Hepatocyte (in vitro differentiated cells): Measurements from ENCODE around the gene ITPRID1. TPM values are rescaled to one million over a fixed set of nuclear protein-coding genes. Genes with fewer than 3 reads are reported as not detected.
"Not testable (repeated sequence)": the region's sequence is repeated elsewhere in the genome, so short reads cannot be mapped to it uniquely, and the experiment has no call there.

Experiments
- DNase-seq: peaks from one replicate; pipeline ENCODE4 v3.0.0-alpha.2; 2016; ENCODE audit warnings: low spot score
- H2AFZ ChIP-seq: fragments of 200-600 bp; sonication (generic); 2 replicates; pipeline ENCODE4 v1.6.0; 2016; ENCODE audit warnings: antibody characterized with exemption, mild to moderate bottlenecking
- H3K27ac ChIP-seq: fragments of 200-600 bp; sonication (generic); 2 replicates; pipeline ENCODE4 v1.5.1; 2016; ENCODE audit warnings: mild to moderate bottlenecking
- H3K27me3 ChIP-seq: fragments of 200-600 bp; sonication (generic); 2 replicates; pipeline ENCODE4 v1.6.1; 2016
- H3K36me3 ChIP-seq: fragments of 200-600 bp; sonication (generic); replicated peaks from 2 replicates; pipeline ENCODE4 v1.5.1; 2016; ENCODE audit warnings: low read depth; ENCODE audit not compliant: insufficient read depth
- H3K4me1 ChIP-seq: fragments of 200-600 bp; sonication (generic); 2 replicates; pipeline ENCODE4 v1.5.1; 2016; ENCODE audit warnings: mild to moderate bottlenecking, moderate library complexity; ENCODE audit not compliant: insufficient read depth
- H3K4me2 ChIP-seq: fragments of 200-600 bp; sonication (generic); 2 replicates; pipeline ENCODE4 v1.6.0; 2016
- H3K4me3 ChIP-seq: fragments of 200-600 bp; sonication (generic); 2 replicates; pipeline ENCODE4 v1.5.1; 2016; ENCODE audit warnings: mild to moderate bottlenecking
- H3K79me2 ChIP-seq: fragments of 200-600 bp; sonication (generic); 2 replicates; pipeline ENCODE4 v1.6.0; 2017; ENCODE audit warnings: mild to moderate bottlenecking
- H3K9me2 ChIP-seq: fragments of 200-600 bp; sonication (generic); replicated peaks from 2 replicates; pipeline ENCODE4 v1.6.0; 2017; ENCODE audit warnings: mild to moderate bottlenecking; ENCODE audit not compliant: insufficient read depth
- H3K9me3 ChIP-seq: fragments of 200-600 bp; sonication (generic); 2 replicates; pipeline ENCODE4 v1.5.1; 2016; ENCODE audit warnings: low read depth, mild to moderate bottlenecking
- H4K20me1 ChIP-seq: fragments of 200-600 bp; sonication (generic); 2 replicates; pipeline ENCODE4 v1.6.0; 2016; ENCODE audit warnings: mild to moderate bottlenecking; ENCODE audit not compliant: insufficient read depth, poor library complexity, severe bottlenecking
- EZH2 ChIP-seq: fragments of 200-600 bp; sonication (generic); IDR thresholded peaks from 2 replicates; pipeline ENCODE4 v1.6.1; 2016; ENCODE audit warnings: antibody characterized with exemption, mild to moderate bottlenecking, borderline replicate concordance
- EZH2phosphoT487 ChIP-seq: fragments of 200-600 bp; sonication (generic); IDR thresholded peaks from one replicate; pipeline ENCODE4 v1.6.1; 2018; ENCODE audit warnings: antibody characterized with exemption, mild to moderate bottlenecking, low read depth, moderate library complexity; ENCODE audit not compliant: unreplicated experiment, severe bottlenecking
- WGBS: methylation state at CpG from one replicate; pipeline ENCODE4 v1.1.6; 2016; ENCODE audit warnings: low lambda C conversion rate; ENCODE audit errors: missing lambda C conversion rate; 5-methylcytosine and 5-hydroxymethylcytosine counted together
- polyA plus RNA-seq: library from polyadenylated mRNA; unstranded; fragments of >200 nt; fragmentation: Nextera tagmentation; extraction: Ambion mirVana; gene quantifications from 2 replicates; pipeline ENCODE4 v1.2.1, GENCODE V29; 2016
- total RNA-seq: library from RNA; depleted of rRNA; stranded (reverse); fragments of >200 nt; gene quantifications from 2 replicates; pipeline ENCODE4 v1.2.3, GENCODE V29; 2014
- TF ChIP-seq, protein P1 (sequence below): fragments of 200-600 bp; sonication (generic); IDR thresholded peaks from 2 replicates; pipeline ENCODE4 v1.5.1; 2016; ENCODE audit warnings: antibody characterized with exemption, mild to moderate bottlenecking; ENCODE audit not compliant: poor library complexity

Gene ITPRID1
- total and polyA plus RNA-seq, 2 experiments from 2014 or later, result 0.06 TPM; not detected in 1

DNA sequence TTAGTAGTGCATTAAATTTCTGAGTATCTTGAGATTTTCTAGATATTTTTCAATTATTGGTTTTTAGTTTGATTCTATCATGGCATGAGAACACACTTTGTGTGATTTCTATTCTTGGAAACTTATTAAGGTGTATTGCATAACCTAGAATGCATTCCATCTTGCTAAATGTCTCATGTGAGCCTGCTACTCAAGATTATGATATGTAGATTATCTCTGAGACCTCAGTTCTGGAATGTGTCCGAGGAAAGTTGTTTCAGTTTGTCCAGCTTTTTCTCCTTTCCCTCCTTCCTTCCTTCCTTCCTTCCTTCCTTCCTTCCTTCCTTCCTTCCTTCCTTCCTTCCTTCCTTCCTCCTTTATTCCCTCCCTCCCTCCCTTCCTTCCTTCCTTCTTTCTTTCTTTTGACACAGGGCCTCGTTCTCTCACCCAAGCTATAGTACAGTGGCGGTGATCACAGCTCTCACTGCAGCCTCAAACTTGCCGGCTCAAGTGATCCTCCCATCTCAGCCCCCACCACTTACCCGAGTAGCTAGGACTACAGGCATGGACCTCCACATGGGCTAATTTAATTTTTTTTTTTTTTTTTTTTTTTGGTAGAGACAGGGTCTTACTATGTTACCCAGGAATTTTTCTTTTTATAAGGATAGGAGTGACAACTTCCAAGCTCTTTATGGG is 7.6 kb downstream of the ITPRID1 start:
- H3K4me1 ChIP-seq, result no peaks in the 10 kb centered on the region
- H4K20me1 ChIP-seq, result no peaks in the 10 kb centered on the region
- DNase-seq, result no peak
- no peak overlapping the region for H2AFZ ChIP-seq
- H3K4me3 ChIP-seq, result no peak overlapping the region
- H3K4me2 ChIP-seq, result no peak overlapping the region
- TF ChIP-seq EZH2phosphoT487 (no peak), EZH2 (no peak)
- TF ChIP-seq, protein P1, sequence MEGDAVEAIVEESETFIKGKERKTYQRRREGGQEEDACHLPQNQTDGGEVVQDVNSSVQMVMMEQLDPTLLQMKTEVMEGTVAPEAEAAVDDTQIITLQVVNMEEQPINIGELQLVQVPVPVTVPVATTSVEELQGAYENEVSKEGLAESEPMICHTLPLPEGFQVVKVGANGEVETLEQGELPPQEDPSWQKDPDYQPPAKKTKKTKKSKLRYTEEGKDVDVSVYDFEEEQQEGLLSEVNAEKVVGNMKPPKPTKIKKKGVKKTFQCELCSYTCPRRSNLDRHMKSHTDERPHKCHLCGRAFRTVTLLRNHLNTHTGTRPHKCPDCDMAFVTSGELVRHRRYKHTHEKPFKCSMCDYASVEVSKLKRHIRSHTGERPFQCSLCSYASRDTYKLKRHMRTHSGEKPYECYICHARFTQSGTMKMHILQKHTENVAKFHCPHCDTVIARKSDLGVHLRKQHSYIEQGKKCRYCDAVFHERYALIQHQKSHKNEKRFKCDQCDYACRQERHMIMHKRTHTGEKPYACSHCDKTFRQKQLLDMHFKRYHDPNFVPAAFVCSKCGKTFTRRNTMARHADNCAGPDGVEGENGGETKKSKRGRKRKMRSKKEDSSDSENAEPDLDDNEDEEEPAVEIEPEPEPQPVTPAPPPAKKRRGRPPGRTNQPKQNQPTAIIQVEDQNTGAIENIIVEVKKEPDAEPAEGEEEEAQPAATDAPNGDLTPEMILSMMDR, result no peak
- H3K27ac ChIP-seq, result no peak overlapping the region
- H3K9me3 ChIP-seq, result no peaks in the 10 kb centered on the region
- H3K9me2 ChIP-seq, result no peaks in the 10 kb centered on the region
- no peaks in the 10 kb centered on the region for H3K27me3 ChIP-seq
- no peaks in the 10 kb centered on the region for H3K36me3 ChIP-seq
- WGBS, result 91% methylated on average over 4 of the region's 5 CpGs
- no peaks in the 10 kb centered on the region for H3K79me2 ChIP-seq

DNA sequence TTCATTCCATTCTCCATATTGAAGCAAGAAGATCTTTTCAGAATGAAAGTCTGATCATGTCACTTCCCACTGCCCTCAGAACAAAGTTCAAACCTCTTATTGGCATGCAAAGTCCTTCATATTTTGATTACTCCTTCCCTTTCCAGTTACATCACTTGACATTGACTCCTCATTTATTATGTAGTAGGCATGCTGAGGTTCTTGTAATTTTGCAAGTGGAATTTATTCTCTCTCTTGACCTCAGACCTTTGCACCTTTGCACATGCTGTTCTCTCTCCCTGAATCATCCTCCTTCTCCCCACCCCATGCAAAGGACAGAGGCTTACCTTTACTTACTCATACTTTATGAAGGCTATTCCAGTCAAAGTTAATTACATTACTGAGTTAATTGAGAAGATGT is 13.0 kb downstream of the ITPRID1 start:
- Histone ChIP-seq H3K9me3 (no peaks in the 10 kb centered on the region), H3K9me2 (no peaks in the 10 kb centered on the region), H4K20me1 (no peaks in the 10 kb centered on the region), H3K4me3 (no peak overlapping the region), H3K79me2 (no peaks in the 10 kb centered on the region), H3K36me3 (no peaks in the 10 kb centered on the region), H2AFZ (no peak overlapping the region), H3K27ac (peak overlapping the region; percentile 37), H3K27me3 (no peaks in the 10 kb centered on the region), H3K4me1 (no peaks in the 10 kb centered on the region), H3K4me2 (no peak overlapping the region)
- peak; percentile 12 for DNase-seq
- TF ChIP-seq, protein P1, result no peak
- TF ChIP-seq EZH2phosphoT487 (no peak), EZH2 (no peak)

DNA sequence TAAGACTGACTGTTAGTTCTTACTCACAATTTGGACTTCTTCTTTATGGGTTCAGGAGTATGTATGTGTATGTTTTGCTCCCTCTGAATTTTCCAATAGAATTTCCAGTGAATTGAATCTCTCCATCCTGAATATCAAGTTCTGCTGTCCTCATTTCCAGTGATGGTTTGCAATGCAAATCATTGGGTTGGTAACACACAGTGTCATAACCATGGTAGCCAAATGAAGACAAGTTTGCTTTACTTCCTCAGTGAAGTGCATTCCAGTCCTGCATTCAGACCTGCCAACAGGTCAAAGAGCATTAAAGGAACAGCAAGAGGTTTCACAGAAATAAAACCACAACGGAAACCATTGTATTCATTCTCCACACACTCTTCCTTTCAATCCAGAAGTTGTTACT is 15.2 kb downstream of the ITPRID1 start:
- H3K4me3 ChIP-seq, result no peak overlapping the region
- H3K36me3 ChIP-seq, result no peaks in the 10 kb centered on the region
- no peak overlapping the region for H3K27ac ChIP-seq
- no peak overlapping the region for H3K4me2 ChIP-seq
- no peaks in the 10 kb centered on the region for H3K79me2 ChIP-seq
- H2AFZ ChIP-seq, result no peak overlapping the region
- 55% methylated on average over 1 of the region's 1 CpG for WGBS
- DNase-seq, result no peak
- no peaks in the 10 kb centered on the region for H3K27me3 ChIP-seq
- H3K9me2 ChIP-seq, result no peaks in the 10 kb centered on the region
- no peaks in the 10 kb centered on the region for H3K4me1 ChIP-seq
- no peaks in the 10 kb centered on the region for H3K9me3 ChIP-seq
- no peaks in the 10 kb centered on the region for H4K20me1 ChIP-seq
- no peak for TF ChIP-seq EZH2
- TF ChIP-seq, protein P1, result no peak
- no peak for TF ChIP-seq EZH2phosphoT487

DNA sequence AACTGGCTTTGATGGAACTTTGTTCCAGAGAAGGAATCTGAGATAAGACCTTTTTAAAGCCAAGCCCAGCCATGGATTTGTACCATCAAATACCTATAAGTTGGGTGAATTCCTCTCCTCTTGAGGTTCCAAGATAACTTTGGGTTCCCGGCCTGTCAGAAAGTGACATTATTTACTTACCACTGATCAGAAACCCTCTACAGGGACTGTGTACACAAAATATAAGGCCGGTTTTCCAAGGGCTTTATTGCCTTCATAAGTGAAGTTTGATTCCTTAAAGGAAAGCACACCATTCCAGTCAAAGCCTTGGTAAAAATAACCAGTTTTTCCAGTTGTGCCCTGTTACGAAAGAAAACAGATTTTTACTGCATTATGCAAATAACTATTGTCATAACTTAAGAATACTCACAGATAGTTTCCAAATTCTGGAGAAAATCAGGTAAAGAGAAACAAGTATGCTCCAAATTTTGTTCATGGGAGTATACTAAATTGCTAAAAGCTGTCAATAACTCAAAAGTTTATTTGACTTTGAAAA is 26.8 kb downstream of the ITPRID1 start:
- H3K36me3 ChIP-seq, DNase-seq, H4K20me1 ChIP-seq, H3K9me2 ChIP-seq, H3K4me3 ChIP-seq, H3K79me2 ChIP-seq, H3K27me3 ChIP-seq, H2AFZ ChIP-seq, H3K9me3 ChIP-seq, H3K4me1 ChIP-seq: not testable (repeated sequence)
- 47% methylated on average over 3 of the region's 3 CpGs for WGBS
- Histone ChIP-seq H3K4me2 (peak overlapping the region; percentile 6), H3K27ac (peak overlapping the region; percentile 41)
